HepG2 (cell line): ENCODE results near the gene LRP10. TPM values are rescaled to one million over a fixed set of nuclear protein-coding genes. Genes with fewer than 3 reads are reported as not detected.
A peak's percentile ranks its signal among the peaks of the same experiment; 100 is the strongest.

Source experiments
- AGO2 ChIP-seq: fragments of 200-400 bp; formaldehyde crosslinking; optimal IDR thresholded peaks from 2 replicates; pipeline ENCODE3; 2017; ENCODE audit warnings: mild to moderate bottlenecking, low read depth, low read length, moderate library complexity
- ATF7-NPFF ChIP-seq: sonication (generic); formaldehyde crosslinking; IDR thresholded peaks from 2 replicates; pipeline ENCODE4 v1.8.1; 2023; ENCODE audit warnings: mild to moderate bottlenecking, low read depth, missing genetic modification reagents, moderate library complexity
- CHD4 ChIP-seq: fragments of 200-600 bp; sonication (generic); IDR thresholded peaks from 2 replicates; pipeline ENCODE4 v1.7.0; 2017; ENCODE audit warnings: mild to moderate bottlenecking, low read length, borderline replicate concordance
- EEA1 ChIP-seq: sonication (generic); formaldehyde crosslinking; IDR thresholded peaks from 2 replicates; pipeline ENCODE4 v1.5.1; 2020; ENCODE audit warnings: mild to moderate bottlenecking, missing genetic modification reagents, borderline replicate concordance
- EED ChIP-seq: sonication (generic); formaldehyde crosslinking; IDR thresholded peaks from 2 replicates; pipeline ENCODE4 v1.5.0; 2020; ENCODE audit warnings: mild to moderate bottlenecking, missing genetic modification reagents
- GABPB1 ChIP-seq: IDR thresholded peaks from 2 replicates; pipeline ENCODE4 v1.6.1; 2016; ENCODE audit warnings: mild to moderate bottlenecking, missing genetic modification reagents, moderate library complexity, missing compliant biosample characterization
- GTF2F1 ChIP-seq: fragments of 150-350 bp; IDR thresholded peaks from 2 replicates; pipeline ENCODE4 v1.6.1; 2014; ENCODE audit warnings: low read length
- KAT7 ChIP-seq: IDR thresholded peaks from 2 replicates; pipeline ENCODE4 v1.6.1; 2018; ENCODE audit warnings: borderline replicate concordance, missing compliant biosample characterization
- MTA3 ChIP-seq: sonication (generic); formaldehyde crosslinking; IDR thresholded peaks from 2 replicates; pipeline ENCODE4 v1.4.0; 2020; ENCODE audit warnings: missing genetic modification reagents
- NBN ChIP-seq: fragments of 450-650 bp; conservative IDR thresholded peaks from 2 replicates; pipeline ENCODE4 v1.6.1; 2017
- PPARG ChIP-seq: conservative IDR thresholded peaks from 2 replicates; pipeline ENCODE4 v1.6.1; 2016; ENCODE audit warnings: missing biosample characterization, missing genetic modification reagents
- SP140L ChIP-seq: sonication (generic); formaldehyde crosslinking; IDR thresholded peaks from 2 replicates; pipeline ENCODE4 v1.4.0; 2020; ENCODE audit warnings: missing genetic modification reagents, borderline replicate concordance
- SP2 ChIP-seq: sonication (generic); formaldehyde crosslinking; IDR thresholded peaks from 2 replicates; pipeline ENCODE4 v1.5.1; 2020; ENCODE audit warnings: mild to moderate bottlenecking, missing genetic modification reagents
- SPEN ChIP-seq: sonication (generic); formaldehyde crosslinking; IDR thresholded peaks from 2 replicates; pipeline ENCODE4 v1.5.1; 2020; ENCODE audit warnings: low read depth, mild to moderate bottlenecking, missing genetic modification reagents
- TBX3 ChIP-seq: fragments of 450-650 bp; IDR thresholded peaks from 2 replicates; pipeline ENCODE4 v1.6.1; 2017; ENCODE audit warnings: antibody characterized with exemption, mild to moderate bottlenecking, inconsistent platforms, borderline replicate concordance
- WIZ ChIP-seq: sonication (generic); formaldehyde crosslinking; IDR thresholded peaks from 2 replicates; pipeline ENCODE4 v1.5.1; 2020; ENCODE audit warnings: mild to moderate bottlenecking, missing genetic modification reagents
- ZNF143 ChIP-seq: sonication (generic); formaldehyde crosslinking; IDR thresholded peaks from 2 replicates; pipeline ENCODE4 v1.4.0; 2020; ENCODE audit warnings: missing genetic modification reagents
- ZNF350 ChIP-seq: sonication (generic); formaldehyde crosslinking; IDR thresholded peaks from 2 replicates; pipeline ENCODE4 v1.4.0; 2020; ENCODE audit warnings: mild to moderate bottlenecking, low read depth, missing genetic modification reagents, borderline replicate concordance
- ZNF382 ChIP-seq: sonication (generic); formaldehyde crosslinking; IDR thresholded peaks from 2 replicates; pipeline ENCODE4 v1.5.0; 2020; ENCODE audit warnings: missing genetic modification reagents, mild to moderate bottlenecking, borderline replicate concordance
- ZNF383 ChIP-seq: sonication (generic); formaldehyde crosslinking; IDR thresholded peaks from 2 replicates; pipeline ENCODE4 v1.4.0; 2020; ENCODE audit warnings: missing genetic modification reagents, mild to moderate bottlenecking, borderline replicate concordance
- ZNF652 ChIP-seq: IDR thresholded peaks from 2 replicates; pipeline ENCODE4 v1.6.1; 2016; ENCODE audit warnings: low read depth, borderline replicate concordance
- ZNF672 ChIP-seq: sonication (generic); formaldehyde crosslinking; IDR thresholded peaks from 2 replicates; pipeline ENCODE4 v1.8.1; 2022; ENCODE audit warnings: missing genetic modification reagents
- ZSCAN25 ChIP-seq: sonication (generic); formaldehyde crosslinking; IDR thresholded peaks from 2 replicates; pipeline ENCODE4 v1.8.0; 2022; ENCODE audit warnings: mild to moderate bottlenecking, missing genetic modification reagents
- polyA plus RNA-seq, 8 experiments: library from polyadenylated mRNA; depleted of rRNA in 3 of 8; stranded (reverse) in 7 of 8; unstranded in 1 of 8; fragments of >200 nt; fragmentation: Illumina TruSeq in 4 of 8; extraction: Trizol in 4 of 8; gene quantifications; 2 replicates each; pipeline versions ENCODE4 v1.2.1 to v1.2.3, GENCODE V29; 2011 to 2016; ENCODE audit warnings: low read depth in 4 of 8, missing spikeins in 1 of 8, mixed read lengths in 1 of 8; ENCODE audit not compliant: insufficient read depth in 1 of 8
- total RNA-seq, 5 experiments: library from RNA; depleted of rRNA; stranded (reverse); fragments of >200 nt; fragmentation: Illumina TruSeq; extraction: Trizol; gene quantifications; 2 replicates each; pipeline ENCODE4 v1.2.3, GENCODE V29; 2016; ENCODE audit warnings: low read depth in 1 of 5
- TF ChIP-seq, protein P1 (sequence below): sonication (generic); formaldehyde crosslinking; IDR thresholded peaks from 2 replicates; pipeline ENCODE4 v1.8.0; 2022; ENCODE audit warnings: missing genetic modification reagents, low read depth, mild to moderate bottlenecking, borderline replicate concordance
- TF ChIP-seq, protein P2 (sequence below): sonication (generic); formaldehyde crosslinking; IDR thresholded peaks from 2 replicates; pipeline ENCODE4 v1.4.0; 2020; ENCODE audit warnings: missing genetic modification reagents
- TF ChIP-seq, protein P3 (sequence below): sonication (generic); formaldehyde crosslinking; conservative IDR thresholded peaks from 2 replicates; pipeline ENCODE4 v1.8.0; 2022; ENCODE audit warnings: mild to moderate bottlenecking, moderate library complexity, missing genetic modification reagents
- TF ChIP-seq, protein P4 (sequence below): sonication (generic); formaldehyde crosslinking; IDR thresholded peaks from 2 replicates; pipeline ENCODE4 v1.4.0; 2020; ENCODE audit warnings: mild to moderate bottlenecking, low read depth, missing genetic modification reagents
- TF ChIP-seq, protein P5 (sequence below): sonication (generic); formaldehyde crosslinking; conservative IDR thresholded peaks from 2 replicates; pipeline ENCODE4 v1.4.0; 2020; ENCODE audit warnings: missing genetic modification reagents

The LRP10 gene
- total and polyA plus RNA-seq, 2 of the 13 experiments (the other 11 are each of a cell fraction or from before 2014, with no cell fraction given), result 16.9 to 45.2 TPM

DNA sequence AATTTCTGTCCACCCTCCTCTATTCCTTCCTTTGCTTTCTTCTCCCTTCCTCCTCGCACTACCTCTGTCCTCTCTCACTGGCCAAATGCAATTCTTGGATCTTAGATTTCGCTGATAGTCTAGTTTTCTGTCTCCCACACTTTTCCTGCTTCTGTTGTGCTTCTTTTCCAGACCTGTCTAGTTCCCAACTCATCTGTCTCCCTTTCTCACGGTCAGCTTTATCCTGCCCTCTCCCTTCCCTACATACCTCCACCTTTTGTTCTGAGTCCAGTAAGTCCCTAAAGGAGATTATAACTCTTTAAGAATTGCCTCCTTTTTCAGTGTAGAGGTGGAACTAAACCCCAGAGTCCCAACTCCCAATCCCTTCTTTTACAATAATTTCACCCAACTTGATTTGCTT lies 36.0 kb upstream of the LRP10 start (continued):
- TF ChIP-seq, protein P1, sequence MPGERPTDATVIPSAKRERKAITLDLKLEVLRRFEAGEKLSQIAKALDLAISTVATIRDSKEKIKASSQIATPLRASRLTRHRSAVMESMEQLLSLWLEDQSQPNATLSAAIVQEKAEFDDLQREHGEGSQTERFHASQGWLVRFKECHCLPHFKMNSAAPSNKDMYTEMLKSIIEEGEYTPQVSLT, result no peak
- TF ChIP-seq AGO2 (no peak), SP2 (CRISPR knock-in tag) (no peak), ZSCAN25 (no peak), PPARG (CRISPR knock-in tag) (no peak), CHD4 (no peak), MTA3 (CRISPR knock-in tag) (no peak), ZNF383 (CRISPR knock-in tag) (no peak), GTF2F1 (no peak), EED (CRISPR knock-in tag) (no peak), NBN (0 out of 2 replicates have a peak, but pooled peaks have one; percentile 77), ZNF652 (no peak), TBX3 (no peak), GABPB1 (CRISPR knock-in tag) (no peak), ZNF350 (CRISPR knock-in tag) (no peak), ATF7-NPFF (no peak), EEA1 (CRISPR knock-in tag) (no peak), SPEN (no peak), ZNF382 (CRISPR knock-in tag) (no peak), ZNF672 (CRISPR knock-in tag) (no peak), KAT7 (CRISPR knock-in tag) (no peak), WIZ (no peak), SP140L (CRISPR knock-in tag) (no peak), ZNF143 (CRISPR knock-in tag) (no peak)
- TF ChIP-seq, protein P2, sequence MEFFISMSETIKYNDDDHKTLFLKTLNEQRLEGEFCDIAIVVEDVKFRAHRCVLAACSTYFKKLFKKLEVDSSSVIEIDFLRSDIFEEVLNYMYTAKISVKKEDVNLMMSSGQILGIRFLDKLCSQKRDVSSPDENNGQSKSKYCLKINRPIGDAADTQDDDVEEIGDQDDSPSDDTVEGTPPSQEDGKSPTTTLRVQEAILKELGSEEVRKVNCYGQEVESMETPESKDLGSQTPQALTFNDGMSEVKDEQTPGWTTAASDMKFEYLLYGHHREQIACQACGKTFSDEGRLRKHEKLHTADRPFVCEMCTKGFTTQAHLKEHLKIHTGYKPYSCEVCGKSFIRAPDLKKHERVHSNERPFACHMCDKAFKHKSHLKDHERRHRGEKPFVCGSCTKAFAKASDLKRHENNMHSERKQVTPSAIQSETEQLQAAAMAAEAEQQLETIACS, result no peak
- TF ChIP-seq, protein P3, sequence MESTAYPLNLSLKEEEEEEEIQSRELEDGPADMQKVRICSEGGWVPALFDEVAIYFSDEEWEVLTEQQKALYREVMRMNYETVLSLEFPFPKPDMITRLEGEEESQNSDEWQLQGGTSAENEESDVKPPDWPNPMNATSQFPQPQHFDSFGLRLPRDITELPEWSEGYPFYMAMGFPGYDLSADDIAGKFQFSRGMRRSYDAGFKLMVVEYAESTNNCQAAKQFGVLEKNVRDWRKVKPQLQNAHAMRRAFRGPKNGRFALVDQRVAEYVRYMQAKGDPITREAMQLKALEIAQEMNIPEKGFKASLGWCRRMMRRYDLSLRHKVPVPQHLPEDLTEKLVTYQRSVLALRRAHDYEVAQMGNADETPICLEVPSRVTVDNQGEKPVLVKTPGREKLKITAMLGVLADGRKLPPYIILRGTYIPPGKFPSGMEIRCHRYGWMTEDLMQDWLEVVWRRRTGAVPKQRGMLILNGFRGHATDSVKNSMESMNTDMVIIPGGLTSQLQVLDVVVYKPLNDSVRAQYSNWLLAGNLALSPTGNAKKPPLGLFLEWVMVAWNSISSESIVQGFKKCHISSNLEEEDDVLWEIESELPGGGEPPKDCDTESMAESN (CRISPR knock-in tag), result no peak
- TF ChIP-seq, protein P4, sequence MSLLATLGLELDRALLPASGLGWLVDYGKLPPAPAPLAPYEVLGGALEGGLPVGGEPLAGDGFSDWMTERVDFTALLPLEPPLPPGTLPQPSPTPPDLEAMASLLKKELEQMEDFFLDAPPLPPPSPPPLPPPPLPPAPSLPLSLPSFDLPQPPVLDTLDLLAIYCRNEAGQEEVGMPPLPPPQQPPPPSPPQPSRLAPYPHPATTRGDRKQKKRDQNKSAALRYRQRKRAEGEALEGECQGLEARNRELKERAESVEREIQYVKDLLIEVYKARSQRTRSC (CRISPR knock-in tag), result no peak
- TF ChIP-seq, protein P5, sequence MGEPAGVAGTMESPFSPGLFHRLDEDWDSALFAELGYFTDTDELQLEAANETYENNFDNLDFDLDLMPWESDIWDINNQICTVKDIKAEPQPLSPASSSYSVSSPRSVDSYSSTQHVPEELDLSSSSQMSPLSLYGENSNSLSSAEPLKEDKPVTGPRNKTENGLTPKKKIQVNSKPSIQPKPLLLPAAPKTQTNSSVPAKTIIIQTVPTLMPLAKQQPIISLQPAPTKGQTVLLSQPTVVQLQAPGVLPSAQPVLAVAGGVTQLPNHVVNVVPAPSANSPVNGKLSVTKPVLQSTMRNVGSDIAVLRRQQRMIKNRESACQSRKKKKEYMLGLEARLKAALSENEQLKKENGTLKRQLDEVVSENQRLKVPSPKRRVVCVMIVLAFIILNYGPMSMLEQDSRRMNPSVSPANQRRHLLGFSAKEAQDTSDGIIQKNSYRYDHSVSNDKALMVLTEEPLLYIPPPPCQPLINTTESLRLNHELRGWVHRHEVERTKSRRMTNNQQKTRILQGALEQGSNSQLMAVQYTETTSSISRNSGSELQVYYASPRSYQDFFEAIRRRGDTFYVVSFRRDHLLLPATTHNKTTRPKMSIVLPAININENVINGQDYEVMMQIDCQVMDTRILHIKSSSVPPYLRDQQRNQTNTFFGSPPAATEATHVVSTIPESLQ (CRISPR knock-in tag), result no peak
